ENCODE data around the gene C19orf53. TPM values are rescaled to one million over a fixed set of nuclear protein-coding genes. Genes with fewer than 3 reads are reported as not detected.
"Not testable (repeated sequence)": the region's sequence is repeated elsewhere in the genome, so short reads cannot be mapped to it uniquely, and the experiment has no call there.

The C19orf53 gene
- total RNA-seq, 1 experiment from 2014 or later: 222 TPM

GRCh38 chr19:13764101-13764807 lies 10.0 kb upstream of the C19orf53 start, which contains the start of gene MRI1:
Gene MRI1 (plus strand): TSS chr19:13764522. CDS start chr19:13764589, 67 bp downstream.
- no peak for DNase-seq (ENCODE audit: low spot score)

GRCh38 chr19:13764821-13765394 lies 9.3 kb upstream of the C19orf53 start:
- no peak for DNase-seq (ENCODE audit: low spot score)

- no peak for DNase-seq (ENCODE audit: low spot score)
Observed at GRCh38 chr19:13765395-13766094, 8.7 kb upstream of the C19orf53 start.

GRCh38 chr19:13766095-13766481 lies 8.2 kb upstream of the C19orf53 start:
- no peak for DNase-seq (ENCODE audit: low spot score)

- DNase-seq (ENCODE audit: low spot score): no peak
Observed at GRCh38 chr19:13768510-13768909, 5.7 kb upstream of the C19orf53 start.

- DNase-seq (ENCODE audit: low spot score): no peak
Observed at GRCh38 chr19:13770013-13770635, 4.1 kb upstream of the C19orf53 start.

- no peak for DNase-seq (ENCODE audit: low spot score)
Observed at GRCh38 chr19:13778398-13778797, 4.1 kb downstream of the C19orf53 start.

GRCh38 chr19:13778847-13779246 lies 4.6 kb downstream of the C19orf53 start:
- DNase-seq (ENCODE audit: low spot score): no peak

GRCh38 chr19:13779794-13780193 lies 5.5 kb downstream of the C19orf53 start:
- not testable (repeated sequence) for DNase-seq (ENCODE audit: low spot score)

- DNase-seq (ENCODE audit: low spot score): peak; percentile 92
Observed at GRCh38 chr19:13781547-13781946, 7.3 kb downstream of the C19orf53 start.

GRCh38 chr19:13782537-13782936 lies 8.3 kb downstream of the C19orf53 start:
- DNase-seq (ENCODE audit: low spot score): no peak

- DNase-seq (ENCODE audit: low spot score): no peak
Observed at GRCh38 chr19:13783565-13784500, 9.6 kb downstream of the C19orf53 start.

GRCh38 chr19:13784731-13785452 lies 10.6 kb downstream of the C19orf53 start:
- peak; percentile 69 for DNase-seq (ENCODE audit: low spot score)

GRCh38 chr19:13788991-13789390 lies 14.7 kb downstream of the C19orf53 start:
- no peak for DNase-seq (ENCODE audit: low spot score)

- DNase-seq (ENCODE audit: low spot score): no peak
Observed at GRCh38 chr19:13790354-13790753, 16.1 kb downstream of the C19orf53 start.

- DNase-seq (ENCODE audit: low spot score): not testable (repeated sequence)
Observed at GRCh38 chr19:13793317-13793716, 19.1 kb downstream of the C19orf53 start.

- peak; percentile 81 for DNase-seq (ENCODE audit: low spot score)
Observed at GRCh38 chr19:13794398-13794756, 20.1 kb downstream of the C19orf53 start.

GRCh38 chr19:13794757-13795589 lies 20.7 kb downstream of the C19orf53 start, which contains the start of gene ZSWIM4:
Gene ZSWIM4 (plus strand): TSS chr19:13795443. CDS start chr19:13795649, 206 bp downstream.
- peak; percentile 99 for DNase-seq (ENCODE audit: low spot score)

- peak; percentile 49 for DNase-seq (ENCODE audit: low spot score)
Observed at GRCh38 chr19:13795595-13796300, 21.5 kb downstream of the C19orf53 start.

Data from A172 (cell line).